Skin epidermis (tissue), 12 donors: ENCODE measurements around the gene BID.

Source experiments
- H3K27ac ChIP-seq, 21 experiments: fragments of 200-600 bp; sonication (generic) in 11 of 21; one replicate each; pipeline ENCODE4 v1.5.0; 2020; ENCODE audit warnings: mild to moderate bottlenecking in 3 of 21, inconsistent platforms in 2 of 21, moderate library complexity in 2 of 21
- H3K4me3 ChIP-seq, 7 experiments: fragments of 200-600 bp; sonication (generic) in 2 of 7; one replicate each; pipeline ENCODE4 v1.5.0; 2020; ENCODE audit warnings: inconsistent platforms in 2 of 7, mild to moderate bottlenecking in 2 of 7, moderate library complexity in 1 of 7

Gene BID

DNA sequence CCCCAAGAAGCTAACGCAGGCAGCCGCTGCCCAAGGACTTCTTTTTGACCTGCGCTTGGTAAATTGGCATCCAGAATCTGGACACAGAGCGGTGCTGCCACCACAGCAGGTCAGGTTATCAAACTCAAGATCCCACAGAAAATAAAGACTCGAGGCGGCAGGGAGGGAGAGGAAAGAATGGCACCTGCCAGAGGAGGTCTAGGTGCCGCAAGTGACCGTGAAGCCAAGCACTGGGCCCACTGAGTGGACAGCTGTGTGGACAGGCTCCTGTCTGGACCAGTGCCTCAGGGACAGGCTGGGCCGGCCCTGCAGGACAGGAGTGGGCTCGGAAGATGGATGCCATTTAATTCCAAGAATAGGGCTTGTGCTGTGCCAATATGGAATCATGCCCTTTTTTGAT lies 27.4 kb downstream of the BID start:
- Histone ChIP-seq H3K27ac (no peak overlapping the region), H3K4me3 (no peak overlapping the region)

DNA sequence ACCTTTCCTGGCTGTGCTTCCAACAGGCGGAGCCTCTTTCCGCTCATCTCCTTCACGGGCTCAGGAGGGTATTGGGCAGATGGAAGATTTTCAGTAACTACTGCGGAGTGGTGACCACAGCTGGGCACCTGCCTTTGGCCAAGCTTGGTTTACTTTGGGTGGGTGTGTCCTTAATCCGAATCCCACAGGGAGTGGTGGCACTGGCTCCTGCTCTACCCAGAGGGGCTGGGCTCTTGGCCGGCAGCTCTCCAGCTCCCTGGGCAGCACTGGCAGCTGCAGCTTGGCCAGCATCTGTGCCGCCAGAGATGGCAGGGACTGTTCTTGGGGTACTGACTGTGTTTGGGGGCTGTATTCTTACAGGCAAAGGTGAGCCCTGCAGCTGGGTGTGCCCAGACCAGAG lies 29.8 kb downstream of the BID start:
- Histone ChIP-seq H3K4me3 (no peak overlapping the region), H3K27ac (no peak overlapping the region)

DNA sequence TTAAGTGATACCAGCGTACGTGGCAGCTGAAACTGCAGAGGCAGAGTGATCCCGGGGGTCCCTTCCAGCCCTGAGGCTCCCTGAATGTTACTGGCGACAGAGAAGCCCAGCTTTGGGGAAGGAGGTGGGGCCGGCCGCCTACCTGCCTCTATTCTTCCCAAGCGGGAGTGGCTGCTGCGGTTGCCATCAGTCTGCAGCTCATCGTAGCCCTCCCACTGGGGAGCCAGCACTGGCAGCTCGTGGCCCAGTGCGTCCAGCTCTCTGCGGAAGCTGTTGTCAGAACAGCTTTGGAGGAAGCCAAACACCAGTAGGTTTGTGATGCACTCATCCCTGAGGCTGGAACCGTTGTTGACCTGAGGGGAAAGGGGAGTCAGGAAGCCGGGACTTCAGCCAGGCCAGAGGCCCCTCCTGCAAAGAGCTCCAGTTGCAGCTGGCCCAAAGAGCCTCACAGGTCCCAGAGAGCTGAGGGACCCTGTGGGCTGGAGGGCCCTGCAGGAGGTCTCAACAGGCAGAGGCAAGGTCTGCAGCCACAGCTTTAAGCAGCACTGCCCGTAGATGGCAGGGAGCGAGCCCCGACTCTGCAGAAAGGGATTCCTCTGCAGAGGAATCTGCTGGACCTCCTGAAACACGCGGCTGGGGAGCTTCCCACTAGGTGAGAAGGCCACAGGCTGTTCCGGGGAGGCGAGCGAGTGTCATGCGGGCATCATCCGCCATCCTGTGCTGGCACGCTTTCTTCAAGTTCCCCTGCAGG lies 30.4 kb downstream of the BID start:
- Histone ChIP-seq H3K27ac (no peak overlapping the region), H3K4me3 (no peak overlapping the region)

DNA sequence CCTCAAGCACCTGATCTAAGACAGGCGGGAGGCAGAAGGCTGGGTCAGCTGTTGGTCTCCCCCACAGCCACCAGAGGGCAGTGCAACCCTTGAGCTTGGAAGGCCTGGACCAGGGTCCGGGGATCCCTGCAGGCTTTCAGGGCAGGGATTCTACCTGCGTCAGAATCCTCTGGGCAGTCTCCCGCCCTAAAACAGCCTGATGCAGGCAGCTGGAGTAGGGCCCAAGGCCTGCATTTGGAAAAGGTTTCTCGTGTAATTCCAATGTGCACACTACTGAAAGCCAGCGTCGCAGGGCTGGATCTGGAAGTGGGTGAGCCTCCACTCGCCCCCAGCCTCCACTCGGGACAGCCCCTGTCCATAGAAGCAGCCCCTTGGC lies 31.8 kb downstream of the BID start:
- Histone ChIP-seq H3K4me3 (no peak overlapping the region), H3K27ac (no peak overlapping the region)

DNA sequence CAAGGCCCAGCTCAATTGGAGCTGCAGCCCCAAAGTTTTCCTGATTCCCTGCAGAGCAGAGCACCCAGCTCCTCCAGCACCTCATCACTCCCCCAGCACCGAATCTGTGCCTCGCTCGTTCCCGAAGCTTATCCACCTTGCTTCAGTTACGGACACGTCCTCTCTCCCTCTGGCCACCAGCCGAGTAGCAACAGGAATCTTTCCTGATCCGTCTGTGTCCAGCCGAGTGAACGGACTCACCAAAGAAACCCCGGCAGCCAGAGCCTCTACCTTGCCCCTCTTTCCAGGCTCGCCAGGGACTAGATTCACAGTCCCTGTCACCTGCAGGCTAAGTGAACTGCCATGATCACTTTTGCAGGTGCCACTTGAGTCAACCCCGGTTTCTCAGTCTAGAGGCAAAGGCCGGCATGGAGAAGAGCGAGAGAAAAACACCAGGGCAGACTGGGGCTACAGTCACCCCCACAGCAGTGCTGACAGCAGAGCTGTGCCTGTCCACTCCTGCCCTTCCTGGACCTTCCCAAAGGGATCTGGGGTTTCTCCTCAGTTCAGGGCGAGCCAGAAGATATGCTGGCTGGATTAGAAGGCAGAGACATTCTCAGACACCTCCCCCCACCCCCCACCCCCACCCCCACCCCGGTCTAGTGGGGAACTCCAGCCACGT lies 32.3 kb downstream of the BID start:
- no peak overlapping the region for H3K27ac ChIP-seq
- no peak overlapping the region for H3K4me3 ChIP-seq

DNA sequence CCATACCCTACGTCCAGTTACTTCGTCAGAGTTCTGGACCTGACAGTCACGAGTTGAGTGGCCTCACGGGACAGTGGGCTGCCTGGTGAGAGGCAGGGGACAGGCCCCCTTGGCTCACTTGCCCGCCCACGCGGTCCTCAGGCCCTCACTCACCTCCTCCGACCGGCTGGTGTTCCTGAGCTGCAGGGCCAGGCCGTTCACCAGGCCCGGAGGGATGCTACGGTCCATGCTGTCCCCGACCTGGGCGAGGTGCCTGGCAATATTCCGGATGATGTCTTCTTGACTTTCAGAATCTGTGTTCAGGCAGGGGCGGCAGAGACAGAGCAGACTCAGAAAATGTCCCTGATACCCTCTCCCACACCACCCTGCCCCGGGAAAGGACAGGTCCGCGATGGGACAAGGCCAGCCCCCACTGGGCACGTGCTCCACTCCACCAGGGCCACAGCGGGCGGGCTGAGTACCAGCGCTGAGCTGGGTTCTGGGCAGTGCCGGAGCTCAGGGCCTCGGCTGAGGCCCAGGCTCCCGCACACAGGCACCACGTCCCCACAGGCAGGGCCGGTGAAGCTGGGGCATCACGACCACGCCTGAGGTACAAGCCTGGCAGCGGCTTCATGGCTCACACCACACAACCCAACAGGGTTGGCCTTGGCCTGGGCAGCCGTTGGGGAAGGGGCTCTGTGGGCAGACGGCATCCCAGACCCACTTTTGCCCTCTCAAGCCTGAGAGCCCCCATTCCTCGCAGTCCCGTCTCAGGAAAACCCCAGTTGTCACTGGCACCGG lies 34.9 kb downstream of the BID start:
- Histone ChIP-seq H3K27ac (no peak overlapping the region), H3K4me3 (no peak overlapping the region)

DNA sequence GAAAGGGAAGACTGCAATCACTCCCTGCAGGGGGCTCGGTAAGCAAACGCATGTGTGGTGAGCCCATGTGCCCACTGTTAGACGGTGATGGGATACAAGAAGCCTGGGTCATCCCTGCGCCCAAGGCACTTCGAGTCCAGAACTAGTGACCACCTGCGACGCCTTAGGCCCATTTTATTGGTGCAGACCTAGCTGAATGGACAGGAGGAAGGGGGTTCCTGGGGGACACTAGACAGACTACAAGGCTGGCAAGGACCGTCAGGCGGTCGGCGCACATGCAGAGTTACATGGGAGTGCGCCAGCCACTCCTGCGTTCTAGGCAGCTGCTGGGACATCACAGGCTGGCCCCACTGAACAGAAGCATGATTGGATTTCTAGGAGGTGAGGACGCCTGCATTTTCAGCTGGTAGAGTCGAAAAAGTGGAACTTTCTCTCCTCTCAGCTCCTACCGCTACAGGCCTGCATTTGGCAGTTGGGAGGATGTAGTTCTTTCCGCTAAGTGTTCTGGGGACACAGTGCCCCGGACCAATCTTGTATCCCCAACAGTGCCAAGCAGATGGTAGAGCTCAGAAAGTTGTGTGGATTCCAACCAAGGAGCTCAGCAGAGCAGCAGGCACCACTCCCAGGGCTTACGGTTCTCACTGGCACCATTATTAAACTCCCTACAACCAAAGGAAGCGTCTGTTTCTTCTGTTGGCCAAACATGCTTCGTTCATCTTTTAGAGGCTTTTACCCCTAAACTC lies 35.7 kb downstream of the BID start:
- no peak overlapping the region for H3K27ac ChIP-seq
- H3K4me3 ChIP-seq: no peak overlapping the region

DNA sequence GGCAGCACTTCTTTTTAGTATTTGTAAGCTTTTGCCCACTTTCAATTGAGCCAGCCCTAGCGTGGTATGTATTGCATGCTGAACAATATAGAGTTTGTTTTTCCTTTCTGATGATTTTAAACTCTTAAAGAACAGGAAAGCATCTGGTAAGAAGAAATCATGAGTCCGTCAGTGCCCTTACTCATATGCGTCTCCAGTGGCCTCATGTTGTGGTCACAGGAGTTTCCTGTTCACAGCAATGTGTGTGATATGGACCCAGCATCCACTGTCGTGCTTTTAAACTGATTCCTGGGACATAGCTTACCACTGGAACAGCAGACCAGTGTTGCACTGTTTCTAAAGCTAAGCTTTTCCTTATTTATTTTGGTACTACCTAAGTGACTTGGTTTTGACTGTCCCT lies 40.1 kb downstream of the BID start:
- H3K4me3 ChIP-seq: no peak overlapping the region
- peak overlapping the region in 1 of 21 experiments; percentile 8 for H3K27ac ChIP-seq

DNA sequence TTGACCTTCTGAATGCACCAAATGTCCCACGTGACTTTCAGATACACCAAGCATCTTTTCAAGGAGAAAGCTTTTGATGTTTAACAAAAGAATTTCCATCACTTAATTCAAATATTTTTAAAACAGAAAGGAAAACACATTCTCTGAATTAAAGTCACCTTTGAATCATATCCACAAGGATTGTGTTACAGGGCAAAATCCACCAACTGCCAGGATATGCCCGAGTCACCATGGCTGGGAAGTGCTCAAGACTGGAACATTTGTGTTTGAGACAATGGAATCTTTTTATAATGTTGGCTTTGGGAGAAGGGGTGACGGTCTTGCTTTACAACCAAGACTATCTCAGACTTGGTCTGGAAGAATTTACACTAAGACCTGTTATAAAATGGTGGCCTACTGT lies 40.8 kb downstream of the BID start:
- Histone ChIP-seq H3K27ac (peak overlapping the region in 1 of 21 experiments; percentile 0), H3K4me3 (no peak overlapping the region)

DNA sequence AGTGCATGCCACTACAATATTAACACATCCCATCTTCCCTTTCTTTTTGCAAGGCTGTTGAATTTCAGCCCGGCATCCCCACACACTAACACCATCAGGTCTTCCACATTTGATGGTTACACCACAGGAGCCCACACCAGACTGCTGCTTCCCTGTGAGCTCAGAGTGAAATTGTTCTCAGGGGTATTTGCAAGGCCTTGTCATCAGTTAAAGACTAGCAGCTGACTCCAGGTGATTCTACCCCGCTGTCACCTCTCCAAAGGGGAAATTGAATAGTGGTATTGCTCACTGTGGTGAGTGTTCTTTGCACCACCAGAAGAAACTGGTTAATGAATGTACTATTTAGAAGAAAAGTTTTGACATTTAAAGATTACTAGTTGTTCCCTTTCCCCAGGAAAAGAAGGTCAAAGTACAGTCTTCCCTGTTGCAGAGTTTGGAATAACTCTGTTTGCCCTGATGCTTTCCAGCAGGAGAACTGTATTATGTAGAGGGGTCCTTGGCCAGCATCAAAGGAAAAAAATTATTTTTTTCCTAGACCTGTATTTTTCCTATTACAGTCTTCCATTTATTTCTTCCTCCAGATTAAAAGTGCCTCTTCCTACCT lies 41.9 kb downstream of the BID start:
- no peak overlapping the region for H3K4me3 ChIP-seq
- H3K27ac ChIP-seq: no peak overlapping the region

DNA sequence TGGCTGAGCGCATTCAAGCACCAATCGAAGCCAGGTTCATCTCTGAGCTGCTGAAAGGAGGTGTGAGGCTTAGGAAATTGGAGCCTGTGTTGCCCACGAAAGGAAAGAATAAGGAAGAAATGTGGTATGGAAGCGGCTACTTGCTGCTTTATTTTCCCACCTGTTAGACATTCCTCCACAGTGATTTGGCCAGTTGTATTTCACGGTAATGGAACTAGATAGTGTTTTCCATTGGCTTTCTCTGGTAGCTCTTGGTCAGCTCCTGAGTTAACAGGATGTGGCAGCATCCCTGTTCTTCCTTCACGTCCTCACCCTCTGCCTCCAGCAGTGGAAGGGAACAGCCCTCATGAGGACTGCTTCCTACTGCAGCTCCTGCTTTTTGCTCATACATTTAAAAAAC lies 44.7 kb downstream of the BID start:
- Histone ChIP-seq H3K4me3 (no peak overlapping the region), H3K27ac (no peak overlapping the region)

DNA sequence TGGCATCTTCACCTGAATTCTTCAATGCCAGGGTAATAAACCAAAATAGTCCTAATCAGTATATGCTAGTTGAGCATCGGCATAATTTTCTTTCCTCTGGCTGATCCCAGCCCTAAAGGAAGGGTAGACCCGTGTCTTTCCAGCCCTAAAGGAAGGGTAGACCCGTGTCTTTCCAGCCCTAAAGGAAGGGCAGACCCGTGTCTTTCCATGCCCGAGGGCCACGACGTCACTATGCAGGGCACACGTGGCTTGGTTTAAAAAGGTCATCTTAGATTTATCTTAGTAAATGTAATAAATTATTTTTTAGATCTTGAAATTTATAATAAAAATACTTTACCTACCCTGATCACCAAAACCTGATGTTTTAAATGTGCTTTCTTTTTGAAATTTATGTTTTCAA lies 45.5 kb downstream of the BID start:
- no peak overlapping the region for H3K27ac ChIP-seq

DNA sequence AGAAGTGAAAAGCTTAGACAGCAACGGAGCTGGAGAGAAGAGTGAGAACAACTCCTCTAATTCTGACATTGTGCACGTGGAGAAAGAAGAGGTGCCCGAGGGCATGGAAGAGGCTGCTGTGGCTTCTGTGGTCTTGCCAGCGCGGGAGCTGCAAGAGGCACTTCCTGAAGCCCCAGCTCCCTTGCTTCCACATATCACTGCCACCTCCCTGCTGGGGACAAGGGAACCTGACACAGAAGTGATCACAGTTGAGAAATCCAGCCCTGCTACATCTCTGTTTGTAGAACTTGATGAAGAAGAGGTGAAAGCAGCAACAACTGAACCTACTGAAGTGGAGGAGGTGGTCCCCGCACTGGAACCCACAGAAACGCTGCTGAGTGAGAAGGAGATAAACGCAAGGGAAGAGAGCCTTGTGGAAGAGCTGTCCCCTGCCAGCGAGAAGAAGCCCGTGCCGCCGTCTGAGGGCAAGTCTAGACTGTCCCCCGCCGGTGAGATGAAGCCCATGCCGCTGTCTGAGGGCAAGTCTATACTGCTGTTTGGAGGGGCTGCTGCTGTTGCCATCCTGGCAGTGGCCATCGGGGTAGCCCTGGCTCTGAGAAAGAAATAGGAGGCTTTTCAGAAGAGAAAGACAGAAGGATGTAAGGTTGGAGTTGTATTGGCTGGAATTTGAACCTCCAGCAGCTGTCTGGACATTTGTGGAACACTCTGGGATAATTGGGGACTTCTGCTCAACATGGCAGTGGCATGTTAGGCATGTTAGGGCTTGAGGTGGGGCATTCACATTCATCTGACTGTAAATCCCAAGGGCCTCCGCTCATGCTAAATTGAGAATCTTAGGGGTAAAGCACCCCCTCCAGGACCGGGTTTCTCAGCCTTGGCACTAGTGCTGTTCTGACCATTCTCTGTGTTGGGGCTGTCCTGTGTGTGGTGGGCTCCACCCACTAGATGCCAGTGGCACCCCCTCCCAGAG lies 47.1 kb downstream of the BID start:
- H3K27ac ChIP-seq: no peak overlapping the region
- H3K4me3 ChIP-seq: no peak overlapping the region

More for the DNA sequence above, 45.5 kb downstream of the BID start:
- H3K4me3 ChIP-seq: no peak overlapping the region

DNA sequence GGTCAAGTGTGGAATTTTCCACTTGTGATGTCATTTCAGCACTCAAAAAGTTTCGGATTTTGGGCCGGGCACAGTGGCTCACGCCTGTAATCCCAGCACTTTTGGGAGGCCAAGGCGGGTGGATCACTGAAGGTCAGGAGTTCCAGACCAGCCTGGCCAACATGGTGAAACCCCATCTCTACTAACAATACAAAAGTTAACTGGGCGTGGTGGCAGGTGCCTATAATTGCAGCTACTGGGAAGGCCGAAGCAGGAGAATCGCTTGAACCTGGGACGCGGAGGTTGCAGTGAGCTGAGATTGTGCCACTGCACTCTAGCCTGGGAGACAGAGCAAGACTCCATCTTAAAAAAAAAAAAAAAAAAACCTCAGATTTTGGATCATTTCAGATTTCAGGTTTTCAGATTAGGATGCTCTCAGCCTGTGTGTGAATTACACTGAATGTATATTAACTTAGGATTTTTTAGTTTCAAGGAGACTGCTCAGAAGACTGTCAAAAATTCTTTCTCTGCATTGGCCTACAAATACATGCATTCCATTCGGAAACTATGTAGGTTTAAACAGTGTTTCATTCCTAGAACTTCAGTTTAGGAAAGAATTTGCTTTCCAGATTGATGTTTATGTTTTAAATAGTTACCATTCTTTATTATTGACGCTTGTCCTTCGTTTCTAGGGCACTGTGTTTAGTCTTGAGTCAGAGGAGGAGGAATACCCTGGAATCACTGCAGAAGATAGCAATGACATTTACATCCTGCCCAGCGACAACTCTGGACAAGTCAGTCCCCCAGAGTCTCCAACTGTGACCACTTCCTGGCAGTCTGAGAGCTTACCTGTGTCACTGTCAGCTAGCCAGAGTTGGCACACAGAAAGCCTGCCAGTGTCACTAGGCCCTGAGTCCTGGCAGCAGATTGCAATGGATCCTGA lies 48.0 kb downstream of the BID start:
- Histone ChIP-seq H3K4me3 (no peak overlapping the region), H3K27ac (no peak overlapping the region)

DNA sequence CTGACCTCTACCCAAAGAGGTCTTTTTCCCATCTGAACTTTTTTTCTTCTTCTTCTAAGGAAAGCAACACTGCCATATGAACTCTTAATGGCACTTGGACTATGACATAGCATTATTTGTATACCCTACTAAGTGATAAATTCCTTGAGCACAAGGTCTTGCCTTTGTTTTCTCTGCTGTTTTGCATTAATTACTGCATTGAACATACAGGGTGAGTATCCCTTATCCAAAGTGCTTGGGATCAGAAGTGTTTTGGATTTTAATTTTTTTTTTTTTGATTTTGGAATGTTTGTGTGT lies 48.8 kb downstream of the BID start:
- Histone ChIP-seq H3K4me3 (no peak overlapping the region), H3K27ac (no peak overlapping the region)

DNA sequence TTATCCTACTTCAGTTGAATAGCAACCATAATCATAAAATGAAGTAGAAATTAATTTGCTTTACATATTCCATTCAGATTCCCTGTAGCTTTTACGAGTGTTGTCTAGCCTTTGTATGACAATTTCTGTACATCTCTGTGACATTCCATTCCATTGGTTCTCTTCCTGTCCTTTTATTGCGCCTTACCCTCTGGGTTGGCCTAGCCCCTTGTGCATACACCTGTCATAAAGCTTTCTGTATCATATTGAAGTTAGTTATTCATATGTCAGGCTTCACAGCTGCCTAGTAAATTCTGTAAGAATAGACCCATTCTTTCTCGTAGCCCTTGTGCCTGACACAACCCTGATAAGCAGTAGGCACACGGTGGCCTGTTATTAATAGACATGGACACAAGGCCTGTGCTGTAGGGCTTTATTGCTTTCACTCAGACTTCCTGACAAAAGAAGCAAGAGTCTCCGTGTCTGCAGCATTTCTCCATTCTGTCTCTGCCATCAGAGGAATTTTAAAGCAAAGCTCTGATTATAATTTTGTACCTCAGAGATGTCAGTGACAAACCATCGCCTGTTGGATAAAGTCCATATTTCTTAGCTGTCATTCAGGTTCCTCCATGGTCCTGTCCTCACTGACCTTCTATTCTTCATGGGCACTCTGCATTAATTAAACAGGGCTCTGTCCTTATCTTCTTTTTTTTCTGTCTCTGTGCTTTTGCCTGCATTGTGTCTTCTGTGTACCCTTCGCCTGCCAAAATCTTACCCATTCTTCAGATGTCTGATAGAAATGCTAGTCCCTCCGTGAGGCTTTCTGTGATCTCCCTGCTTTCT lies 49.4 kb downstream of the BID start:
- Histone ChIP-seq H3K27ac (peak overlapping the region in 1 of 21 experiments; percentile 10), H3K4me3 (no peak overlapping the region)

DNA sequence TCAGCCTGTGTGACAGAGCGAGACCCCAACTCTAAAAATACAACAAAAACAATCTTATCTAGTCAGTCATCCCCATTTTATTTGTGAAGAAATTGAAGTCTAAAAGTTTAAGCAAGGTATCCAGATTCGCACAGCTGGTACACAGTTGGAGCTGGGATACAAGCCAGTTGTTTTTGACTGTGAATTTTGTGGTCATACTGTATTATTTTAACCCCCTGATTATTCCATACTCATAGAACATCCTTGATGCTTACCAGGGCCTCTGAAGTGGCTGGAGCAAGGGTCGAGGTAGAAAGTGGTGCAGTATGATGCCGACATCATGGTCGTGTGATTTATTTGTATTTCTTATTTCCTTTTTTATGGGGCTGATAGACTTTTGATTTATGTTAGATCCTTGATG lies 50.0 kb downstream of the BID start:
- Histone ChIP-seq H3K4me3 (no peak overlapping the region), H3K27ac (no peak overlapping the region)
